Measurements from ENCODE around the gene CLEC16A.

Gene CLEC16A

GRCh38 chr16:11147033-11147753 lies 202.8 kb downstream of the CLEC16A start:
- Mint-ChIP-seq H3K27ac (no peak overlapping the region), H3K4me3 (no peak overlapping the region), H3K27me3 (no peaks in the 10 kb centered on the region), H3K36me3 (peaks cover 68% of the 10 kb centered on the region), H3K9me3 (no peaks in the 10 kb centered on the region), H3K4me1 (peaks cover 6% of the 10 kb centered on the region)
- ATAC-seq, result no peak

GRCh38 chr16:11147754-11148444 lies 203.5 kb downstream of the CLEC16A start:
- no peak for ATAC-seq
- no peaks in the 10 kb centered on the region for H3K27me3 Mint-ChIP-seq
- H3K36me3 Mint-ChIP-seq, result peaks cover 72% of the 10 kb centered on the region
- H3K9me3 Mint-ChIP-seq, result no peaks in the 10 kb centered on the region
- H3K4me1 Mint-ChIP-seq, result peaks cover 13% of the 10 kb centered on the region
- no peak overlapping the region for H3K4me3 Mint-ChIP-seq
- no peak overlapping the region for H3K27ac Mint-ChIP-seq

- Mint-ChIP-seq H3K27me3 (no peaks in the 10 kb centered on the region), H3K4me3 (no peak overlapping the region), H3K27ac (no peak overlapping the region), H3K4me1 (peaks cover 16% of the 10 kb centered on the region), H3K36me3 (peaks cover 79% of the 10 kb centered on the region), H3K9me3 (no peaks in the 10 kb centered on the region)
- ATAC-seq, result no peak
These were observed 204.8 kb downstream of the CLEC16A start for GRCh38 chr16:11149011-11149616.

GRCh38 chr16:11150190-11150589 lies 205.8 kb downstream of the CLEC16A start:
- Mint-ChIP-seq H3K9me3 (no peaks in the 10 kb centered on the region), H3K27me3 (no peaks in the 10 kb centered on the region), H3K27ac (no peak overlapping the region), H3K4me3 (no peak overlapping the region), H3K36me3 (peaks cover 76% of the 10 kb centered on the region), H3K4me1 (peaks cover 16% of the 10 kb centered on the region)
- ATAC-seq, result no peak

GRCh38 chr16:11151156-11151884 lies 207.0 kb downstream of the CLEC16A start:
- Mint-ChIP-seq H3K9me3 (no peaks in the 10 kb centered on the region), H3K4me1 (peaks cover 16% of the 10 kb centered on the region), H3K36me3 (peaks cover 73% of the 10 kb centered on the region), H3K4me3 (no peak overlapping the region), H3K27ac (no peak overlapping the region), H3K27me3 (no peaks in the 10 kb centered on the region)
- ATAC-seq, result no peak

- no peak overlapping the region for H3K4me3 Mint-ChIP-seq
- peak overlapping the region; percentile 12 for H3K27ac Mint-ChIP-seq
- peaks cover 66% of the 10 kb centered on the region for H3K36me3 Mint-ChIP-seq
- H3K27me3 Mint-ChIP-seq, result no peaks in the 10 kb centered on the region
- H3K9me3 Mint-ChIP-seq, result no peaks in the 10 kb centered on the region
- ATAC-seq, result no peak
- peaks cover 23% of the 10 kb centered on the region for H3K4me1 Mint-ChIP-seq
These were observed 207.7 kb downstream of the CLEC16A start for GRCh38 chr16:11151885-11152629.

GRCh38 chr16:11152677-11153331 lies 208.4 kb downstream of the CLEC16A start:
- ATAC-seq, result peak; percentile 55
- Mint-ChIP-seq H3K9me3 (no peaks in the 10 kb centered on the region), H3K36me3 (peaks cover 64% of the 10 kb centered on the region), H3K27me3 (no peaks in the 10 kb centered on the region), H3K4me3 (no peak overlapping the region), H3K4me1 (peaks cover 27% of the 10 kb centered on the region), H3K27ac (peak overlapping the region; percentile 12)

- Mint-ChIP-seq H3K27me3 (no peaks in the 10 kb centered on the region), H3K27ac (no peak overlapping the region)
These were observed 211.0 kb downstream of the CLEC16A start for GRCh38 chr16:11155284-11155806.

GRCh38 chr16:11156401-11156800 lies 212.0 kb downstream of the CLEC16A start:
- Mint-ChIP-seq H3K36me3 (peaks cover 54% of the 10 kb centered on the region), H3K4me3 (no peak overlapping the region), H3K27me3 (no peaks in the 10 kb centered on the region), H3K27ac (no peak overlapping the region), H3K4me1 (peaks cover 31% of the 10 kb centered on the region), H3K9me3 (peaks cover 2% of the 10 kb centered on the region)
- ATAC-seq, result no peak

More at GRCh38 chr16:11155284-11155806, 211.0 kb downstream of the CLEC16A start:
- Mint-ChIP-seq H3K4me1 (peaks cover 27% of the 10 kb centered on the region), H3K9me3 (peaks cover under 1% of the 10 kb centered on the region), H3K36me3 (peaks cover 54% of the 10 kb centered on the region), H3K4me3 (no peak overlapping the region)
- no peak for ATAC-seq

- Mint-ChIP-seq H3K27me3 (no peaks in the 10 kb centered on the region), H3K4me3 (no peak overlapping the region), H3K36me3 (peaks cover 53% of the 10 kb centered on the region), H3K4me1 (peaks cover 32% of the 10 kb centered on the region), H3K27ac (no peak overlapping the region), H3K9me3 (peaks cover 2% of the 10 kb centered on the region)
- ATAC-seq, result no peak
These were observed 212.8 kb downstream of the CLEC16A start for GRCh38 chr16:11157143-11157542.

- Mint-ChIP-seq H3K4me3 (no peak overlapping the region), H3K4me1 (peaks cover 24% of the 10 kb centered on the region), H3K9me3 (peaks cover 2% of the 10 kb centered on the region), H3K27ac (peak overlapping the region; percentile 42), H3K36me3 (peaks cover 54% of the 10 kb centered on the region), H3K27me3 (no peaks in the 10 kb centered on the region)
- ATAC-seq, result no peak
These were observed 213.7 kb downstream of the CLEC16A start for GRCh38 chr16:11158018-11158417.

- Mint-ChIP-seq H3K27ac (peak overlapping the region; percentile 68), H3K36me3 (peaks cover 48% of the 10 kb centered on the region), H3K4me3 (no peak overlapping the region), H3K4me1 (peaks cover 22% of the 10 kb centered on the region), H3K9me3 (peaks cover 2% of the 10 kb centered on the region), H3K27me3 (no peaks in the 10 kb centered on the region)
- ATAC-seq, result no peak
These were observed 214.9 kb downstream of the CLEC16A start for GRCh38 chr16:11159282-11159681.

GRCh38 chr16:11160676-11161115 lies 216.3 kb downstream of the CLEC16A start:
- Mint-ChIP-seq H3K4me1 (peaks cover 22% of the 10 kb centered on the region), H3K27ac (peak overlapping the region; percentile 68), H3K27me3 (no peaks in the 10 kb centered on the region), H3K9me3 (peaks cover 2% of the 10 kb centered on the region), H3K4me3 (no peak overlapping the region), H3K36me3 (peaks cover 55% of the 10 kb centered on the region)
- ATAC-seq, result no peak

GRCh38 chr16:11161439-11161838 lies 217.1 kb downstream of the CLEC16A start:
- H3K36me3 Mint-ChIP-seq, result peaks cover 59% of the 10 kb centered on the region
- H3K27ac Mint-ChIP-seq, result peak overlapping the region; percentile 68
- no peaks in the 10 kb centered on the region for H3K27me3 Mint-ChIP-seq
- H3K4me1 Mint-ChIP-seq, result peaks cover 21% of the 10 kb centered on the region
- peaks cover 2% of the 10 kb centered on the region for H3K9me3 Mint-ChIP-seq
- no peak for ATAC-seq
- no peak overlapping the region for H3K4me3 Mint-ChIP-seq
